PC-9 (cell line): ENCODE measurements around the gene TIGAR. TPM values are rescaled to one million over a fixed set of nuclear protein-coding genes. Genes with fewer than 3 reads are reported as not detected.

Experiments used
- BruUV-seq: library from RNA; stranded (reverse); fragments of 400-500 nt; replicated peaks from 2 replicates; lab custom pipeline; 2021; lab: Mats Ljungman, UMichigan
- CTCF ChIA-PET: fragments of 300-600 bp; sonication (Branson Sonifier 250); formaldehyde crosslinking; loops from one replicate; lab custom pipeline; 2022; ENCODE audit warnings: antibody characterized with exemption; lab: Charles Lee
- POLR2A ChIA-PET: fragments of 300-600 bp; sonication (Branson Sonifier 250); formaldehyde crosslinking; loops from one replicate; lab custom pipeline; 2022; ENCODE audit warnings: antibody characterized with exemption; ENCODE audit not compliant: unreplicated experiment; lab: Charles Lee
- DNase-seq, 2 experiments: peaks; one replicate each; pipeline versions ENCODE4 v3.0.0 to v3.0.0-alpha.2; 2015 to 2022; ENCODE audit warnings: mixed read lengths in 1 of 2
- H2AFZ ChIP-seq: fragments of 200-600 bp; sonication (generic); 2 replicates; pipeline ENCODE4 v1.8.1; 2017; ENCODE audit warnings: antibody characterized with exemption
- H3F3A ChIP-seq: fragments of 200-600 bp; sonication (generic); 2 replicates; pipeline ENCODE4 v1.8.1; 2017; ENCODE audit warnings: antibody characterized with exemption, mild to moderate bottlenecking, low read depth; ENCODE audit not compliant: insufficient read depth
- H3K27ac ChIP-seq: fragments of 200-600 bp; sonication (generic); 2 replicates; pipeline ENCODE4 v1.6.1; 2016; ENCODE audit warnings: mixed run types
- H3K27me3 ChIP-seq: fragments of 200-600 bp; sonication (generic); 2 replicates; pipeline ENCODE4 v1.6.1; 2016; ENCODE audit warnings: low read depth, mixed run types; ENCODE audit not compliant: insufficient read depth
- H3K36me3 ChIP-seq: fragments of 200-600 bp; sonication (generic); 2 replicates; pipeline ENCODE4 v1.6.1; 2016; ENCODE audit warnings: low read depth, mixed run types
- H3K4me1 ChIP-seq: fragments of 200-600 bp; sonication (generic); replicated peaks from 2 replicates; pipeline ENCODE4 v1.6.1; 2016; ENCODE audit warnings: mixed run types; ENCODE audit not compliant: insufficient read depth
- H3K4me2 ChIP-seq: fragments of 200-600 bp; sonication (generic); 2 replicates; pipeline ENCODE4 v1.6.1; 2017; ENCODE audit warnings: mixed run types
- H3K4me3 ChIP-seq: fragments of 200-600 bp; sonication (generic); 2 replicates; pipeline ENCODE4 v1.6.1; 2016; ENCODE audit warnings: mixed run types
- H3K79me2 ChIP-seq: fragments of 200-600 bp; sonication (generic); 2 replicates; pipeline ENCODE4 v1.6.1; 2017; ENCODE audit warnings: low read depth, mixed run types
- H3K9me2 ChIP-seq: fragments of 200-600 bp; sonication (generic); 2 replicates; pipeline ENCODE4 v1.8.1; 2017; ENCODE audit warnings: mild to moderate bottlenecking; ENCODE audit not compliant: insufficient read depth
- H3K9me3 ChIP-seq: fragments of 200-600 bp; sonication (generic); 2 replicates; pipeline ENCODE4 v1.8.1; 2016; ENCODE audit warnings: low read depth; ENCODE audit not compliant: insufficient read depth
- H4K20me1 ChIP-seq: fragments of 200-600 bp; sonication (generic); 2 replicates; pipeline ENCODE4 v1.8.1; 2017; ENCODE audit not compliant: insufficient read depth
- CTCF ChIP-seq: fragments of 200-600 bp; sonication (generic); conservative IDR thresholded peaks from 2 replicates; pipeline ENCODE4 v1.6.1; 2017; ENCODE audit warnings: mixed run types, antibody characterized with exemption, mild to moderate bottlenecking, moderate library complexity
- EZH2 ChIP-seq: fragments of 200-600 bp; sonication (generic); IDR thresholded peaks from 2 replicates; pipeline ENCODE4 v1.8.0; 2017; ENCODE audit warnings: antibody characterized with exemption, low read depth
- intact Hi-C: fragments of 100-400 bp; cut with micrococcal nuclease; formaldehyde crosslinking; loops from one replicate; pipeline ENCODE4 v1.10.0; 2022; ENCODE audit not compliant: unreplicated experiment
- total RNA-seq: library from RNA; stranded (reverse); gene quantifications from 2 replicates; pipeline ENCODE4 v1.2.3, GENCODE V29; 2021

The TIGAR gene
- total RNA-seq, 1 experiment from 2014 or later, result 13.2 TPM

GRCh38 chr12:4286771-4287317, 34.2 kb upstream of the TIGAR start:
- no peak for DNase-seq
- Histone ChIP-seq H2AFZ (no peak overlapping the region), H3K36me3 (no peaks in the 10 kb centered on the region), H3K4me2 (no peak overlapping the region), H3K4me1 (no peaks in the 10 kb centered on the region), H3K9me3 (no peaks in the 10 kb centered on the region), H3K79me2 (no peaks in the 10 kb centered on the region), H3K9me2 (no peaks in the 10 kb centered on the region), H4K20me1 (no peaks in the 10 kb centered on the region), H3K4me3 (no peak overlapping the region), H3K27me3 (peaks cover 100% of the 10 kb centered on the region), H3F3A (no peaks in the 10 kb centered on the region), H3K27ac (no peak overlapping the region)
- POLR2A ChIA-PET, result no interaction called here
- no TSS peak for BruUV-seq
- CTCF ChIA-PET, result no interaction called here
- intact Hi-C loops, result no loop called here
- no peak for TF ChIP-seq EZH2
- TF ChIP-seq CTCF, result no peak

- no peaks in the 10 kb centered on the region for H3K9me2 ChIP-seq
- ChIA-PET CTCF (no interaction called here), POLR2A (no interaction called here)
- intact Hi-C loops, result no loop called here
- H3K4me3 ChIP-seq, result no peak overlapping the region
- no peaks in the 10 kb centered on the region for H3K9me3 ChIP-seq
- no peaks in the 10 kb centered on the region for H4K20me1 ChIP-seq
- H2AFZ ChIP-seq, result no peak overlapping the region
- BruUV-seq, result no TSS peak
- H3F3A ChIP-seq, result no peaks in the 10 kb centered on the region
- TF ChIP-seq CTCF (no peak), EZH2 (no peak)
- no peaks in the 10 kb centered on the region for H3K36me3 ChIP-seq
- H3K27me3 ChIP-seq, result peaks cover 100% of the 10 kb centered on the region
- H3K27ac ChIP-seq, result no peak overlapping the region
- no peak overlapping the region for H3K4me2 ChIP-seq
- H3K79me2 ChIP-seq, result no peaks in the 10 kb centered on the region
- no peaks in the 10 kb centered on the region for H3K4me1 ChIP-seq
- DNase-seq, result no peak
Measured at GRCh38 chr12:4287325-4288211, 33.4 kb upstream of the TIGAR start.

GRCh38 chr12:4288296-4289131, 32.5 kb upstream of the TIGAR start:
- Histone ChIP-seq H3K27ac (no peak overlapping the region), H2AFZ (no peak overlapping the region), H4K20me1 (no peaks in the 10 kb centered on the region), H3K9me3 (no peaks in the 10 kb centered on the region), H3K9me2 (no peaks in the 10 kb centered on the region), H3K36me3 (no peaks in the 10 kb centered on the region), H3K4me3 (no peak overlapping the region), H3K79me2 (no peaks in the 10 kb centered on the region), H3K4me1 (no peaks in the 10 kb centered on the region), H3F3A (no peaks in the 10 kb centered on the region), H3K27me3 (peaks cover 100% of the 10 kb centered on the region), H3K4me2 (no peak overlapping the region)
- TF ChIP-seq CTCF, result no peak
- TF ChIP-seq EZH2, result no peak
- no TSS peak for BruUV-seq
- no peak for DNase-seq
- POLR2A ChIA-PET, result no interaction called here
- intact Hi-C loops, result no loop called here
- CTCF ChIA-PET, result no interaction called here
